22Rv1 (cell line): Measurements from ENCODE around the gene EFCAB8.

ENCODE experiments used
- ZFX ChIP-seq: fragments of 450-650 bp; IDR thresholded peaks from 2 replicates; pipeline ENCODE4 v1.6.1; 2017; ENCODE audit warnings: antibody characterized with exemption, borderline replicate concordance
- TF ChIP-seq, protein P1 (sequence below): fragments of 450-650 bp; IDR thresholded peaks from 2 replicates; pipeline ENCODE4 v1.5.1; 2017; ENCODE audit warnings: mild to moderate bottlenecking

DNA sequence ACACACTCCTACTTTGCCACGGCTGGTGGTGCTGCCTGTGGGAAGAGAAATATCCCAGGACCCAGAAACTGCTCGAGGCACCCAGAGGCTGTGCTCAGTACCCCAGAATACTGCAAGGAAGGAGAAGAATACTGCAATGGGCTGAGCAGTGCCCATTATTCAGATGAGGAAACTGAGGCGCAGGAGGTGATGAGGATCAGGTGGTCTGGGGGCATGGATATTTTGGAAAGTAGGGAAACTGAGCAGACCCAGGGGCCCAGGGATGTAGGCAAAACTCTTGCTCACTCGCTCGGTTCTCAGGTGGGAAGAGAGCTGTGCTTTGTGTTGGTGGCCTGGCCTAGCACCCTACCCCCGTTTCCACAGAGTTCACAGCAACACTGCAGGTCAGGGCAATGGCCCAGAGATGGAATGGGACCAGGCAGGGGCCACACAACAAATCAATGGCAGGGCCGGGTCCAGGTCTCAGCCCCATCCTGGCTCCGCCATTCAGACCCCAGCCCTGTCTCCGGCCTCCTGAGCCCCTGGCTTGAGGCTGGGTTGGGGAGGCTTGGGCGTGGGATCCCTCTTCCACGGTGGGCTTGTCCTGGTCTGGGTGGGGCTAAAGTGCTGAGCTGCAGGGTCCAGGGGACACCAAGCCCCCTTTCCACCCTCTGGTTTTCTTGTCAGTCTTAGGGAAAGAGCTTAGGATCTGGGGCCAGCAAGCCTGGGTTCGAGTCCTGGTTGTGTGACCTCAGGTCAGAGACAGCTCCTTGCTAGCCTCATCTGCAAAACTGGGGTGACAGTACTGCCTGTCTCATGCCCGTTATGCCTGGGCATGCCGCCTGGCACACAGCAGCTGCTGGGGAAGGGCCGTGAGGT, 111.6 kb downstream of the EFCAB8 start:
- TF ChIP-seq, protein P1, sequence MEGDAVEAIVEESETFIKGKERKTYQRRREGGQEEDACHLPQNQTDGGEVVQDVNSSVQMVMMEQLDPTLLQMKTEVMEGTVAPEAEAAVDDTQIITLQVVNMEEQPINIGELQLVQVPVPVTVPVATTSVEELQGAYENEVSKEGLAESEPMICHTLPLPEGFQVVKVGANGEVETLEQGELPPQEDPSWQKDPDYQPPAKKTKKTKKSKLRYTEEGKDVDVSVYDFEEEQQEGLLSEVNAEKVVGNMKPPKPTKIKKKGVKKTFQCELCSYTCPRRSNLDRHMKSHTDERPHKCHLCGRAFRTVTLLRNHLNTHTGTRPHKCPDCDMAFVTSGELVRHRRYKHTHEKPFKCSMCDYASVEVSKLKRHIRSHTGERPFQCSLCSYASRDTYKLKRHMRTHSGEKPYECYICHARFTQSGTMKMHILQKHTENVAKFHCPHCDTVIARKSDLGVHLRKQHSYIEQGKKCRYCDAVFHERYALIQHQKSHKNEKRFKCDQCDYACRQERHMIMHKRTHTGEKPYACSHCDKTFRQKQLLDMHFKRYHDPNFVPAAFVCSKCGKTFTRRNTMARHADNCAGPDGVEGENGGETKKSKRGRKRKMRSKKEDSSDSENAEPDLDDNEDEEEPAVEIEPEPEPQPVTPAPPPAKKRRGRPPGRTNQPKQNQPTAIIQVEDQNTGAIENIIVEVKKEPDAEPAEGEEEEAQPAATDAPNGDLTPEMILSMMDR = no peak
- no peak for TF ChIP-seq ZFX
